GM21423 (cell line): ENCODE results near the gene MUC4.
"Not testable (repeated sequence)": the region's sequence is repeated elsewhere in the genome, so short reads cannot be mapped to it uniquely, and the experiment has no call there.

Experiments
- ATAC-seq: cut with Tn5 transposase; IDR thresholded peaks from one replicate; pipeline ENCODE4 v1.9.1; 2021; ENCODE audit warnings: mild to moderate bottlenecking, moderate library complexity; ENCODE audit not compliant: unreplicated experiment

Gene MUC4

GRCh38 chr3:195788711-195789581, 22.8 kb downstream of the MUC4 start:
- no peak for ATAC-seq

- not testable (repeated sequence) for ATAC-seq
Observed at GRCh38 chr3:195785781-195786405, 25.8 kb downstream of the MUC4 start.

- not testable (repeated sequence) for ATAC-seq
Observed at GRCh38 chr3:195784031-195784430, 27.7 kb downstream of the MUC4 start.

- not testable (repeated sequence) for ATAC-seq
Observed at GRCh38 chr3:195781236-195781635, 30.5 kb downstream of the MUC4 start.

- no peak for ATAC-seq
Observed at GRCh38 chr3:195777975-195778374, 33.8 kb downstream of the MUC4 start.

GRCh38 chr3:195774917-195775316, 36.8 kb downstream of the MUC4 start:
- no peak for ATAC-seq

GRCh38 chr3:195773956-195774537, 37.7 kb downstream of the MUC4 start:
- ATAC-seq: no peak

- ATAC-seq: no peak
Observed at GRCh38 chr3:195771646-195772300, 40.0 kb downstream of the MUC4 start.

- not testable (repeated sequence) for ATAC-seq
Observed at GRCh38 chr3:195770841-195771645, 40.7 kb downstream of the MUC4 start.

GRCh38 chr3:195770081-195770840, 41.5 kb downstream of the MUC4 start:
- no peak for ATAC-seq

GRCh38 chr3:195769551-195769950, 42.2 kb downstream of the MUC4 start:
- no peak for ATAC-seq

- no peak for ATAC-seq
Observed at GRCh38 chr3:195768831-195769303, 42.9 kb downstream of the MUC4 start.

- ATAC-seq: no peak
Observed at GRCh38 chr3:195768414-195768813, 43.3 kb downstream of the MUC4 start.

GRCh38 chr3:195767792-195768191, 43.9 kb downstream of the MUC4 start:
- no peak for ATAC-seq

- ATAC-seq: no peak
Observed at GRCh38 chr3:195766671-195767070, 45.1 kb downstream of the MUC4 start.

GRCh38 chr3:195764961-195765706, 46.6 kb downstream of the MUC4 start:
- no peak for ATAC-seq

- ATAC-seq: no peak
Observed at GRCh38 chr3:195763843-195764825, 47.6 kb downstream of the MUC4 start.
